Measurements from ENCODE around the gene MYO5A.

The MYO5A gene

GRCh38 chr15:52529341-52529924 lies 753 bp upstream of the MYO5A start:
- Mint-ChIP-seq H3K36me3 (ENCODE audit: low read depth) (no peaks in the 10 kb centered on the region), H3K4me1 (peaks cover 10% of the 10 kb centered on the region), H3K4me3 (peak overlapping the region; percentile 81 to 85 (median 84)), H3K27me3 (ENCODE audit: low read depth) (peaks cover 74% of the 10 kb centered on the region), H3K9me3 (peaks cover 3% of the 10 kb centered on the region), H3K27ac (no peak overlapping the region)
- TF ChIP-seq CTCF (IDR thresholded peaks at IDR 0.05; ENCODE audit: unreplicated experiment in 3 of 3): no peak

DNA sequence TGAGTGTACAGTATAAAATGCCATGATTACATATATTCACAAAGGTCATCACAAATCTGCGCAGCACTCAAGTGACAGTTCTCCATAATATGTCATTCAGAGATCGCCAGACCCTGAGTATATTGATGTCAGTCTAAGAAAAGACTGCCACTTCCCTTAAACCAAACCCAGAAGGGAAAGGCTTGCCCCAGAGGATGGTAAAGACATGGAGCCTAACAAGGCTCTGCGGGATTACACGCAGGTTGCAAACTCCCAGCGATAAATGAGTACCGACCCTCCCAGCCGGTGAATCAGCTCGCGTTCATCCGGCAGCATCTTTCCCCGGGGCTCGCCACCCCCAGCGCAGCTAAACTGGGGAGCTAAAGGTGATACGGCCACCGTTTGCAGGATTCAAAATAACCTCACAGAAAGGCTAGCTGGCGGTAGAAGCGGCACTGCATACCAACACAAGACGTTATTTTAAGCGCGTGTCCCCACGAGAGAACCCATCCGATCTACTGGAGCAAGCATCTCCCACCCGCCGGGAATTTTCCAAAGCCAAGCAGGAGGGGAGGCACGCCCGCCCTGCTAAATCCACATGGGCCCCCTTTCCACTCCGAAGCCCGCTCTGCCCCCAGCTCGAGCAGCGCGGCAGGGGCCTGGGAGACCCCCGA lies 643 bp downstream of the MYO5A start:
- no peak for TF ChIP-seq CTCF (IDR thresholded peaks at IDR 0.05; ENCODE audit: unreplicated experiment in 3 of 3)
- Mint-ChIP-seq H3K4me1 (peaks cover 10% of the 10 kb centered on the region), H3K36me3 (ENCODE audit: low read depth) (no peaks in the 10 kb centered on the region), H3K4me3 (peak overlapping the region; percentile 90 to 95 (median 93)), H3K27me3 (ENCODE audit: low read depth) (peaks cover 72% of the 10 kb centered on the region), H3K27ac (no peak overlapping the region), H3K9me3 (peaks cover 3% of the 10 kb centered on the region)

DNA sequence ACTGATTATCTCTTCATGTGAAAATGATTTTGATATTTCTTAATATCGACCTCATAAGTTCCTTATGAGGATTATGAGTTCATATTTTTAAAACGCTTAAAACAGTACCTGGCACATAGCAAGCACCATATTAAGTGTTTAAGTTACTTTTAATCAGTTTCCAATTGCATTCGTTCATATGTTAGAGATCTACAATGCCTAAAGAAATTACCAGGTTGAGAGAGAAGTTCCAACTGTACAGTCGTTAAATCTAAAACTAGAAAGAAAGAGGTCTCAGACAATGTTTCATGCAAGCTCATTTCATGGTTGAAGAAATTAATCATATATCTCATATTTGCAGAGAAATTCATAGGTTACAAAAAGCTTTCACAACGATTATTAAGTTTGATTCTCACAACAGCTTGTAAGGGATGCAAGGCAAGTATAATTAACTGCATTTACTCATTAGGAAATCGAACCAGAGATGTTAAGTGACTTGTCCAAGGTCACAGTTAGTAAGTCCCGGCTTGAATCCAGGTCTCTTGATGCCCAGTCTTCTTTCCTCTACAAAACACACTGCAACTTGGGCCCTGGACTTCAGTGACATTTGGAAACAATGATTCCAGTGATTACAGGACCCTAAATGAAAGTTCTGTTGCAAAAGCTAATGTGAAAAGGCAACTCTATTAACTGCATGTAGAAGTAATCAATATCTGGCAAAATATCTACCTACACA lies 1.3 kb downstream of the MYO5A start:
- Mint-ChIP-seq H3K27me3 (ENCODE audit: low read depth) (peaks cover 67% of the 10 kb centered on the region), H3K4me1 (peaks cover 10% of the 10 kb centered on the region), H3K4me3 (peak overlapping the region; percentile 90 to 95 (median 93)), H3K36me3 (ENCODE audit: low read depth) (no peaks in the 10 kb centered on the region), H3K27ac (no peak overlapping the region), H3K9me3 (peaks cover 3% of the 10 kb centered on the region)
- TF ChIP-seq CTCF (IDR thresholded peaks at IDR 0.05; ENCODE audit: unreplicated experiment in 3 of 3): no peak

DNA sequence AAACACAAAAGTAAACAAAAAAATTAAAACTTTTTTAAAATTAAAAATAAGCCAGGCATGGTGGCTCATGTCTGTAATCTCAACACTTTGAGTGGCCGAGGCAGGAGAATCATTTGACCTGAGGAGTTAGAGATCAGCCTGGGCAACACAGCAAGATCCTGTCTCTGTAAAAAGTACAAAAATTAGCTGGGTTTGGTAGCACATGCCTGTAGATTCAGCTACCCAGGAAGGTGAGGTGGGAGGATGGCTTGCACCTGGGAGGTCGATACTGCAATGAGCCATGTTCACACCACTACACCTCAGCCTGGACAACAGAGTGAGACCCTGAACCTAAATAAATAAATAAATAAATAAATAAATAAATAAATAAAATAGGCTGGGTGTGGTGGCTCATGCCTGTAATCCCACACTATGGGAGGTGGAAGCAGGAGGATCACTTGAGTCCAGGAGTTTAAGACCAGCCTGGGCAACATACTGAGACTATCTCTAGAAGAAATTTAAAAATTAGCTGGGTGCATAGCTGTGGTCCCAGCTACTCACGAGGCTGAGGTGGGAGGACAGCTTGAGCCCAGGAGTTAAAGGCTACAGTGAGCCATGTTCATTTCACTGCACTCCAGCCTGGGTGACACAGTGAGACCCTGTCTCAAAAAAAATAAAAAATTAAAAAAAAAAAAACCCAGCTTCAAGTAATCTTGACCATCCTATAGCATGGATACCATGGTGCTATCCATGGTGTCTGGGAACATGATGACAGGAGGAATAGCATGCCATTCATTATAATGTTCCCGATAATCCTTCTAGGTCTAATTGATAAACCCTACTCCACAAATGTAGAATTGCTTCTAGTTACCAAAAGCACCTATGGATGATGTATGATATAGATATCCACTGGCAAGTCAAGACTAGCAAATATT lies 4.2 kb downstream of the MYO5A start:
- no peak for TF ChIP-seq CTCF (IDR thresholded peaks at IDR 0.05; ENCODE audit: unreplicated experiment in 3 of 3)
- H3K4me1 Mint-ChIP-seq: peaks cover 4% of the 10 kb centered on the region
- no peaks in the 10 kb centered on the region for H3K9me3 Mint-ChIP-seq
- no peak overlapping the region for H3K4me3 Mint-ChIP-seq
- no peaks in the 10 kb centered on the region for H3K36me3 Mint-ChIP-seq (ENCODE audit: low read depth)
- H3K27me3 Mint-ChIP-seq (ENCODE audit: low read depth): peaks cover 38% of the 10 kb centered on the region
- no peak overlapping the region for H3K27ac Mint-ChIP-seq

DNA sequence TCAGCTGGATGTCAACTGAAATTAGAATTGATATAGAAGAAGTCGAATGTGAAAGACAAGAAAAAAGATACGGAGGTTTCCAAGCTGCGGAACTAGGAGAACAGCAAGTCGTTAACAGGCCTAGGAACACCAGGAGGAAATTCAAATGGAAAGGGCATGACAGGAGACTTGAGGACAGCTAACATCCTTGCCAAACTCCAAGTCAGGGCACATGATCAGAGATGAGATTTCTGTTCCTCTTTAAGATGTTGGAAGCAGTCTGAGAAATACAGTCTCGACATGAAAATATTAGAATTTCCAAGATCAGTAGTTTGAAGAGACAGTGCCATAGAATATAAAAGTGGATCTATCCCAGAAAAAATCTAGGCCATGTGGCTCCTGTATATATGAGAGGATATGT lies 5.0 kb downstream of the MYO5A start:
- Mint-ChIP-seq H3K9me3 (no peaks in the 10 kb centered on the region), H3K27ac (no peak overlapping the region), H3K4me1 (peaks cover 4% of the 10 kb centered on the region), H3K27me3 (ENCODE audit: low read depth) (peaks cover 35% of the 10 kb centered on the region), H3K4me3 (no peak overlapping the region), H3K36me3 (ENCODE audit: low read depth) (no peaks in the 10 kb centered on the region)
- TF ChIP-seq CTCF (IDR thresholded peaks at IDR 0.05; ENCODE audit: unreplicated experiment in 3 of 3): no peak

Measured in nephron (organoid).